Measurements from ENCODE around the gene SMAD1.

GRCh38 chr4:145435646-145436045, 46.0 kb upstream of the SMAD1 start:
- TF ChIP-seq CTCF (IDR thresholded peaks at IDR 0.05; ENCODE audit: low read depth, low read length), result no peak
- TF ChIP-seq MAX (IDR thresholded peaks at IDR 0.05; ENCODE audit: low read depth, low read length), result no peak
